Lung (tissue), 12 donors: ENCODE results near the gene CASKIN2. TPM values are rescaled to one million over a fixed set of nuclear protein-coding genes. Genes with fewer than 3 reads are reported as not detected.
A peak's percentile ranks its signal among the peaks of the same experiment; 100 is the strongest.

Experiments used
- ATAC-seq: fragments of 200-7000 bp; cut with Tn5 transposase; one replicate; pipeline ENCODE4 v1.9.1; 2020; ENCODE audit warnings: moderate number of reproducible peaks; ENCODE audit not compliant: insufficient read depth, low FRiP score
- DNase-seq, 3 donors: peaks; one replicate each; pipeline ENCODE4 v3.0.0-alpha.2; 2013 to 2017
- H3K27ac ChIP-seq, 2 donors: one replicate each; pipeline ENCODE4 v1.5.1; 2013; ENCODE audit warnings: mild to moderate bottlenecking in 2 of 2, moderate library complexity in 2 of 2, control low read depth in 1 of 2, inconsistent platforms in 1 of 2, low read depth in 1 of 2, low read length in 1 of 2
- H3K27me3 ChIP-seq, 3 donors: one replicate each; pipeline ENCODE4 v1.5.1; 2013; ENCODE audit warnings: low read length in 2 of 3; ENCODE audit not compliant: control insufficient read depth in 3 of 3, insufficient read depth in 3 of 3
- H3K36me3 ChIP-seq, 4 donors: one replicate each; pipeline ENCODE4 v1.5.1; 2013; ENCODE audit warnings: low read length in 4 of 4, mild to moderate bottlenecking in 1 of 4, moderate library complexity in 1 of 4; ENCODE audit not compliant: control insufficient read depth in 4 of 4, insufficient read depth in 4 of 4
- H3K4me1 ChIP-seq, 5 donors: one replicate each; pipeline ENCODE4 v1.5.1; 2013; ENCODE audit warnings: low read length in 5 of 5, mild to moderate bottlenecking in 2 of 5, moderate library complexity in 1 of 5; ENCODE audit not compliant: control insufficient read depth in 5 of 5, insufficient read depth in 5 of 5
- H3K4me3 ChIP-seq: one replicate; pipeline ENCODE4 v1.5.1; 2013; ENCODE audit warnings: mild to moderate bottlenecking, control low read depth, moderate library complexity
- H3K9ac ChIP-seq, 2 donors: one replicate each; pipeline ENCODE4 v1.5.1; 2013; ENCODE audit warnings: low read length in 2 of 2, control low read depth in 1 of 2; ENCODE audit not compliant: insufficient read depth in 1 of 2
- H3K9me3 ChIP-seq, 4 donors: one replicate each; pipeline ENCODE4 v1.5.1; 2013; ENCODE audit warnings: low read length in 3 of 4, mild to moderate bottlenecking in 1 of 4, moderate library complexity in 1 of 4; ENCODE audit not compliant: control insufficient read depth in 4 of 4, insufficient read depth in 3 of 4
- WGBS, 2 donors: extraction: QIAGEN DNeasy Blood & Tissue Kit; methylation state at CpG; one replicate each; pipeline ENCODE4 v1.1.7; 2013; 5-methylcytosine and 5-hydroxymethylcytosine counted together
- polyA plus RNA-seq, 2 donors: library from polyadenylated mRNA; stranded (reverse); fragments of 200-250 nt; gene quantifications; one replicate each; pipeline ENCODE4 v1.2.1, GENCODE V29; 2013
- total RNA-seq, 2 donors: library from RNA; depleted of rRNA in 1 of 2; stranded (reverse); fragments of >200 nt in 1 of 2; gene quantifications; one replicate each; pipeline ENCODE4 v1.2.1, GENCODE V29; 2014 to 2021
- TF ChIP-seq, protein P1 (sequence below): IDR thresholded peaks from 2 replicates; pipeline ENCODE4 v1.5.1; 2012; ENCODE audit warnings: mild to moderate bottlenecking; ENCODE audit errors: control extremely low read depth, extremely low read depth
- donor health status: control.
- donor health status: control.
- donor health status: Bipolar disorder and iron deficiency.
- donor health status: healthy.
- donor health status: DM: yes; HTN: yes; CAD: no.

The CASKIN2 gene
- total and polyA plus RNA-seq, 4 donors, result 22.3 to 81.5 (median 35.1) TPM

DNA sequence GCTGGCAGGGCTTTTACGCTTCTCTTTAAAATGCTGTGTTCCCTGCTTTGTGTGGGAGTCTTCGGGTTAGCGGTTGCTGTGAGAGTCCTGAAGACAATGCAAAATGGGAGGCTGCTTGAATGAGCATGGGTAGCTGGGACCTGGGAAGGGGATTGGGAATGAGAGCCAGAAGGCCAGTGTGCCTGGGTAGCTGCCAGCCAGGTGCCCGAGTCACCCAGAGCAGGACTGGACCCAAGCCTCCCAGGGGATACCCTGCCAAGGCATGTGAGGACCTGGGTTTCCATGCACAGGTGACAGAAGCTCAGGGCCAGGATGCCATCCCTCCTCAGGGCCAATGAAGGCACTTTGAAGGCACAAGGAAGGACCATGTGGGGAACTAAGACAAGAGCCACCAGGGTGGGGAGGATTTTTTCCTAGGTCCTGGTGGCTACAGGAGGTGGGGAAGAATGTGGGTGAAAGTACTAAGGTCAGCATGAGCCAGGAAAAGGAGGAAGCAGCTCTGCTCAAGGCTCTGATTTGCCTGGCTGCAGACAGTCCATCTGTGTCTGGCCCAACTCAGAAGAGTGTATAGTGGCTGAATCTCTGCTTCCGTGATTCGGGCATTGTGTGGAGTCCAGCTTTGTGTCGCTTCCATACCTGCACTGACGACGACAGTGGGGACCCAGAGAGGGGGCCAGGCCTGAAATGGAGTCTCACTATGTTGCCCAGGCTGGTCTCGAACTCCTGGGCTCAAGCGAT lies 38.4 kb downstream of the CASKIN2 start:
- ATAC-seq, result no peak
- Histone ChIP-seq H3K36me3 (peaks cover 0 to 19% (median 15%) of the 10 kb centered on the region in 4 donors), H3K4me3 (no peak overlapping the region), H3K4me1 (peaks cover 9 to 32% (median 28%) of the 10 kb centered on the region in 5 donors), H3K27ac (peak overlapping the region in 1 of 2 donors; percentile 53), H3K9me3 (no peaks in the 10 kb centered on the region), H3K9ac (peak overlapping the region in 1 of 2 donors; percentile 30), H3K27me3 (no peaks in the 10 kb centered on the region)
- TF ChIP-seq, protein P1, sequence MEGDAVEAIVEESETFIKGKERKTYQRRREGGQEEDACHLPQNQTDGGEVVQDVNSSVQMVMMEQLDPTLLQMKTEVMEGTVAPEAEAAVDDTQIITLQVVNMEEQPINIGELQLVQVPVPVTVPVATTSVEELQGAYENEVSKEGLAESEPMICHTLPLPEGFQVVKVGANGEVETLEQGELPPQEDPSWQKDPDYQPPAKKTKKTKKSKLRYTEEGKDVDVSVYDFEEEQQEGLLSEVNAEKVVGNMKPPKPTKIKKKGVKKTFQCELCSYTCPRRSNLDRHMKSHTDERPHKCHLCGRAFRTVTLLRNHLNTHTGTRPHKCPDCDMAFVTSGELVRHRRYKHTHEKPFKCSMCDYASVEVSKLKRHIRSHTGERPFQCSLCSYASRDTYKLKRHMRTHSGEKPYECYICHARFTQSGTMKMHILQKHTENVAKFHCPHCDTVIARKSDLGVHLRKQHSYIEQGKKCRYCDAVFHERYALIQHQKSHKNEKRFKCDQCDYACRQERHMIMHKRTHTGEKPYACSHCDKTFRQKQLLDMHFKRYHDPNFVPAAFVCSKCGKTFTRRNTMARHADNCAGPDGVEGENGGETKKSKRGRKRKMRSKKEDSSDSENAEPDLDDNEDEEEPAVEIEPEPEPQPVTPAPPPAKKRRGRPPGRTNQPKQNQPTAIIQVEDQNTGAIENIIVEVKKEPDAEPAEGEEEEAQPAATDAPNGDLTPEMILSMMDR, result no peak
- no peak for DNase-seq
- 70 to 72% methylated on average over 11 of the region's 11 CpGs for WGBS, 2 donors

DNA sequence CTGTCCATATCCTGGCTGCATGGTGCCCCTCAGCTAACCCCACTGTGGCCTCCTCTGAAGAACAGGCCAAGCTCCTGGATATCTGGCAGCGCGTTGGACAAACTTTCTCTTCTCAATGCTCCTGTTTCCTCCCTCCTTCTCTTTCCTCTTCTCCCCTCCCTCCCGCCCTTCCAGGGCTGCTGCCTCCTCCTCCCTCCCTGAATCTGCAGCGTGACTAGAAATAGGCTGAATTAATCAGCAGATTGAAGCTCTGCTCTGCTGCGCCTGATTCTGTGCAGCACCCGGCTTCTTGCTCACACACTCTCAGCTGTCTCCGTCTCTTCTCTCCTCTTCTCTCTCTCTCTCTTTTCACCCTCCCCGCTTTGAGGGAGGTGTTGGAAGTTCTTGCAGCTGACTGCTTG lies 39.1 kb downstream of the CASKIN2 start:
- ATAC-seq, result no peak
- Histone ChIP-seq H3K4me3 (no peak overlapping the region), H3K36me3 (peaks cover 0 to 19% (median 16%) of the 10 kb centered on the region in 4 donors), H3K9me3 (no peaks in the 10 kb centered on the region), H3K27ac (peak overlapping the region in 1 of 2 donors; percentile 53), H3K9ac (no peak overlapping the region), H3K4me1 (peaks cover 9 to 31% (median 23%) of the 10 kb centered on the region in 5 donors), H3K27me3 (no peaks in the 10 kb centered on the region)
- TF ChIP-seq, protein P1, result no peak
- WGBS, 2 donors, result 51 to 79% methylated on average over 8 of the region's 8 CpGs
- peak; percentile 60 to 83 (median 68) for DNase-seq

DNA sequence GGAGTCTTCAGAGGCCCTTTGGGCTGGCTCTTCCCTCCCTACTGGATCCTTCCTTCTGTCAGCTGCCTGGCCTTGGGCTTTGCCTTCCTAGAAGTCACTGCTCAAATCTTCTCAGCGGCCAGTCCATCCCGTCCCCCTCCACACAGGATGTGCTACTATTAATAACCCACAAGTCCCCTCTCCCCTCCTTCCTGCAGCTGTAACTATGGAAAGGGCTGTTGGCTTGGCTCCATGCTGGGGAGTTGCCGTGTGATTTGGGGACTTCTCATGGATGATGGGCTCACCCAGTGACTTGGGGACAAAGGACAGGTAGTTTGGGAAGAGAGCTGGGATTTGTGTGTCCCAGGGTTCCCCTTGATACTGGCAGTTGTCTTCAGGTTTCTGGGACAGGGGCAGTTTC lies 39.5 kb downstream of the CASKIN2 start:
- H3K36me3 ChIP-seq, result peaks cover 0 to 19% (median 16%) of the 10 kb centered on the region in 4 donors
- H3K4me3 ChIP-seq, result no peak overlapping the region
- peak; percentile 64 to 88 (median 81) for DNase-seq
- peaks cover 9 to 28% (median 22%) of the 10 kb centered on the region in 5 donors for H3K4me1 ChIP-seq
- WGBS, 2 donors, result 49 to 60% methylated on average over 3 of the region's 3 CpGs
- H3K9ac ChIP-seq, result no peak overlapping the region
- H3K27me3 ChIP-seq, result no peaks in the 10 kb centered on the region
- H3K27ac ChIP-seq, result peak overlapping the region in 1 of 2 donors; percentile 8
- TF ChIP-seq, protein P1, result no peak
- H3K9me3 ChIP-seq, result no peaks in the 10 kb centered on the region
- ATAC-seq, result no peak
